ENCODE data around the gene SAP25. TPM values are rescaled to one million over a fixed set of nuclear protein-coding genes. Genes with fewer than 3 reads are reported as not detected.
"Not testable (repeated sequence)": the region's sequence is repeated elsewhere in the genome, so short reads cannot be mapped to it uniquely, and the experiment has no call there.

Gene SAP25
- total RNA-seq, 1 donor from 2014 or later = 0.86 TPM

- DNase-seq (ENCODE audit: low spot score) = peak; percentile 82
These were observed 9.8 kb downstream of the SAP25 start for GRCh38 chr7:100563809-100564400.

DNA sequence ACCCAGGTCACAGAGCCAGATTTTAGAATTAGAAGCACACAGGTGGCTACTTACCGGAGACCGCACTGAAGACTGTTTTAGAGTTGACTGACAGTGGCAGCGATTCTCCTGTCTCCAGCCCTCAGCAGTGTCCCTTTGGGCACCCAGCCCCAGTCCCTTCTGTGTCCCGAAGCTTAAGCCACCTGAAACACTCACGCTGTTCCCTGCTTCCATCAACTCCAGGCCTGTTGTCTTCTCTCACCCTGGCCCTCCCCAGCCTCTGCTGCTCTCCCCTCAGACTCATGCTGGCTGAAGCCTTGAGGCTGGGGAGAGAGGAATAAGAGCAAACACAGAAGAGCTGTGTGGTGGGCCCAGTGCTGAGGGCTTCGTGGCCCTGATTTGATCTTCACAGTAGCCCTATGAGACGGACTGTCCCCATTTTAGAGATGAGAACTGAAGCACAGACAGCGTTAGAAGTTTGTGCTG is 10.6 kb downstream of the SAP25 start:
- ATAC-seq (no peak), DNase-seq (ENCODE audit: low spot score) (no peak)

More at GRCh38 chr7:100563809-100564400, 9.8 kb downstream of the SAP25 start:
- ATAC-seq = peak; percentile 30

DNA sequence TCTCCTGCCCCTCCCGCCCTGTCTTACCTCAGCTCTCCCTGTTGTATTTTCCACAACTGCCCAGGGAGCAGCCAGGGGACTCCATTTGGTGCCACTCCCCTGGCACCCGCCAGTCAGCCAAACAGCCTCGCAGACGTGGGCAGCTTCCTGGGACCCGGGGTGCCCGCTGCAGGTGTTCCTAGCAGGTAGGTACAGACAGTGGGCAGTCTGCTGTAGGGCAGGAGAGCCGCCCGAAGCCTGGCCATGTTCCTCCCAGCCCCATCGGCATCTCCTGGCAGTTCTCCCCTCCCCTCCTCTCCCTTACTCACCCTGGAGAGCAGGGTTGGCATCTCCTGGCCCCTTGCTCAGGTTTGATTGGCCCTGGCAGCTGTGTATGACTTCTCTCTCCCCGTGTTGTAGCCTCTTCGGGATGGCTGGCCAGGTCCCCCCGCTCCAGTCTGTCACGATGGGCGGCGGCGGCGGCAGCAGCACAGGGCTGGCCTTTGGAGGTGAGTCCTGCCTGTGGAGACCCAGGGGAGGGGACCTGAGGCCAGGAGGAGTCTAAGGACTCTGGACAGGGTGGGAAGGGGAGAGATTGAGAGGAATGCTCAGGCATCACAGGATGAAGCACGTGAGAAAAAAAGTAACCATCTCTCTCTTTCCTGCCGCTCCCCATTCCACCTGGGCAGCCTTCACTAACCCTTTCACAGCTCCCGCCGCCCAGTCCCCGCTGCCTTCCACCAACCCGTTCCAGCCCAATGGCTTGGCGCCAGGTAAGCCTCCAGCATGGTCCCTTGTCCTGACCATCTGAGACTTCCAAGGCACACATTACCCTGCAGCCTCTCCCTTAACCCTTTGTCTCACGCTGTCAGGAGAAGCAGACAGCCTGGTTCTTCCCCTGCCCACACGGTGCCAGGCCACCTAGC is 11.3 kb downstream of the SAP25 start:
- DNase-seq (ENCODE audit: low spot score) (peak; percentile 64), ATAC-seq (no peak)

DNA sequence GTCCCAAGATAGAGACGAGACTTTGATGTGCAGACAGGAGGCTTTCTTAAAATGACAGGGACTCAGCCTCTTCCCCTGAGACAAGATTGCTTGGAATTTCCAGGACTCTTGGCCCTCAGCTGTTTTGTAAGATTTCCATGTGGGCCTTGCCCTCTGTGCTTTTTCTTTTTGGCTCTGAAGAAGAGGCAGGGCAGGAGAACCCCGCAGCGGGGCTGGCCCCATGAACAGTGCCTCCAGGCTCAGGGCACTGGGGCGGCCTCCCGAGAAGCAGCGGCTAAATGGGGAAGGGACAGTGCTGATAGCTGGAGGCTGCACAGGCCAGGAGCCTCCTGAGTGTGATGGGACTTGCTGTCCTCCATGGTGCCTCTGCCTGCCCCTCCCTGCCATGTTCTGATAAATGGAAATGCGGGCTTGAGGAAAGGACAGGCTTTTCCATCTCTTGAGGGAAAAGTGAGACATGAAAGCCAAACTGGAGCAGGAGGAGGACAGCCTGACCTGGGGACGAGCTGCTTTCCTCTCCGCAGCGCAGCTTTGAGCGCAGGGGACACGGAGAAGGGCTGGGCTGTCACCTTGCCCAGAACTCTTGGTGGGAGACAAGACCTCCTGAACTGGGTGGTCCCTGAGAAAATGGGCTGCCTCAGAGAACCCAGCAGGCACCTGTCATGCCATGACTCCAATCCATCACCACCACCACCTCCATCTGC is 12.1 kb downstream of the SAP25 start:
- DNase-seq (ENCODE audit: low spot score) (no peak), ATAC-seq (no peak)

DNA sequence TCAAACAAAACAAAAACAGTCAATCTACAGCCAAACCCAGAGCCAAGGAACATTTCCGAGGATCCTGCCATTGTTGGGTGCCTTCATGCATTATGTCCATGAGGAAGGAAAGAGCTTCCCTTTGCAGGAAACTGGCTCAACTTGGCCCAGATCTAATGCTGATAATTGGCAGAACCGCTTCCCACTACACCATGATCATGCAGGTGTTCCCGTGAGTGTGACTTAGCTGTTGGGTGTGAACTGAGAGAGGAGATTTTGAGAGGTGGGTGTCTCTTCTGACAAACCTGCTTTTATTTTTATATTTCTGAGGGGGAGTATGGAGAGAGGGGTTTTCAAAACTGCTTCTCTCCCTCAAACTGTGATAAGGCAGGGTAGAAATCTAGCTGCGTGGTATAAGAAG is 14.6 kb downstream of the SAP25 start:
- DNase-seq (ENCODE audit: low spot score) (no peak), ATAC-seq (no peak)

DNA sequence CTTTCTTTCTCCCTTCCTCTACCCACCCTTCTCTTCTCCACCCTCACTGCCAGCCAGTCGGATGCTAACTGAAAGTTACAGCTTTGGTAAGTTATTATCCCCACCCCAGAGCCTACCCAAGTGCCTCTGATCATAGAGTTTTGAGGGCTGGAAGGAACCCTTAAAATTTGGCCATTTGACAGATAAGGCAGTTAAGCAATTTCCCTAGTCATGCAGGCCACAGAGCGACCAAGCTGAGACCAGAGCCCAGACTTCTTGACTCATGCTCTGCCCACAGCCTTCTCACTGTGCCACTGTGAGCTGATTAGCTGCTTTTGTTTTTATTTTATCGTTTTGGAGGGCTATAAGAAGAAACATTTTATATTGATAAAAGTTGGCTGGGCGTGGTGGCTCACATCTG is 17.2 kb downstream of the SAP25 start:
- DNase-seq (ENCODE audit: low spot score) (no peak), ATAC-seq (peak; percentile 50)

DNA sequence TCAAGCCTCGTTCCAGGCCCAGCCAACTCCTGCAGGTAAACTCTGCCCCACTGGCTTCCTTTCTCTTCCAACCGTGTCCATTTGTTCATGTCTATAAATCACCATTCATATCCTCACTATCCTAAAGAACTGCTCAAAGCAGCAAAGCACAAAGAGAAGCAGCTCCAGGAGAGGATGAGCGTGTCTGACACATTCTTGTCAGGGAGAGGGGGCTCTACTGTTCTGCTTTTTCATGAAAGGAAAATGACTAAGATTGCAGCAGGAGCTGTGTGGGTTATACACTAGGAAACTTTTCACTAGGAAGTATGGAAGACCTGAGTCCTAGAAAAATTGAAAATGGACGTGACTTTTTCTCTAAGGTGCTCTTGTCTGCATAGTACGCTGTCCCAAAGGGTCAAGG is 18.0 kb downstream of the SAP25 start:
- no peak for DNase-seq (ENCODE audit: low spot score)
- ATAC-seq = no peak

- ATAC-seq = no peak
- DNase-seq (ENCODE audit: low spot score) = no peak
These were observed 20.7 kb downstream of the SAP25 start for GRCh38 chr7:100553032-100553431.

DNA sequence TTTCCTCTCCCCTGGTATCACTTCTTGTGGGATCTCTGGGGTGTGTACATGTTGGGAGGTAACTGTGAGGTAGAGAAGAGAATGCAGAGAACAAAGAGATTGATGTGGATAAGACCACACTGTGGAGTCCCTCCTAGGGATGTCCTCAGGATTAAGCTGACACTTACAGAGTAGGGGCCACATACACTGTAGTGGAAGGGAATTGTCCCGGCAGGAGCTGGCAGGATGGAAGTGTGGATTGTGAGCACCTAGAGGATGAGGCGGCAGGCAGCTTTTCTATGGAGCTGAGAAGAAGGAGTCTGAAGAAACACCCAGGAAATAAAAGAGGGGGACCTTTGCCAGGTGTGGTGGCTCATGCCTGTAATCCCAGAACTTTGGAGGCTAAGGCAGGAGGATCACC is 21.2 kb downstream of the SAP25 start:
- DNase-seq (ENCODE audit: low spot score) = no peak

GRCh38 chr7:100548446-100548845 is 25.3 kb downstream of the SAP25 start:
- DNase-seq (ENCODE audit: low spot score); ATAC-seq: not testable (repeated sequence)

More for the DNA sequence above, 21.2 kb downstream of the SAP25 start:
- ATAC-seq = no peak

DNA sequence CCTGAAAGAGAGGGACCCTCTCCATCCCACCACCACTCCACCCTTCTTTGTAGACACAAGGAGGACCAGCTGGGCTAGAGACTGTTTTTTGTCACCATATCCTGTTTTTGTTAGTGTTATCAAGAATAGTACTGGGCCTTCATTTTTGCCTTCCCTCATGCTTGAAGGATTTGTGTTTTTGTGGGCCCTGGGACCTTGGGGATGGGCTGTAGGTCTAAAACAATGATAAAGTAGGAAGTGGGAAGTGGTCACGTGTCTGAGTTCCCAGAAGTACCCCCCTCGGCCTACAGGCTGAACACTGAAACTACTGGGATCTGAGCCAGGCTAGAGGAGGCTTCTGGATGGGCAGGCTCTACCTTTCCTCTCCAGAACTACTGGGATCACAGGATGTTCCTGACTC is 25.8 kb downstream of the SAP25 start:
- DNase-seq (ENCODE audit: low spot score) = no peak
- ATAC-seq = peak; percentile 9

- peak; percentile 6 for ATAC-seq
- DNase-seq (ENCODE audit: low spot score) = no peak
These were observed 26.5 kb downstream of the SAP25 start for GRCh38 chr7:100546926-100547800.

DNA sequence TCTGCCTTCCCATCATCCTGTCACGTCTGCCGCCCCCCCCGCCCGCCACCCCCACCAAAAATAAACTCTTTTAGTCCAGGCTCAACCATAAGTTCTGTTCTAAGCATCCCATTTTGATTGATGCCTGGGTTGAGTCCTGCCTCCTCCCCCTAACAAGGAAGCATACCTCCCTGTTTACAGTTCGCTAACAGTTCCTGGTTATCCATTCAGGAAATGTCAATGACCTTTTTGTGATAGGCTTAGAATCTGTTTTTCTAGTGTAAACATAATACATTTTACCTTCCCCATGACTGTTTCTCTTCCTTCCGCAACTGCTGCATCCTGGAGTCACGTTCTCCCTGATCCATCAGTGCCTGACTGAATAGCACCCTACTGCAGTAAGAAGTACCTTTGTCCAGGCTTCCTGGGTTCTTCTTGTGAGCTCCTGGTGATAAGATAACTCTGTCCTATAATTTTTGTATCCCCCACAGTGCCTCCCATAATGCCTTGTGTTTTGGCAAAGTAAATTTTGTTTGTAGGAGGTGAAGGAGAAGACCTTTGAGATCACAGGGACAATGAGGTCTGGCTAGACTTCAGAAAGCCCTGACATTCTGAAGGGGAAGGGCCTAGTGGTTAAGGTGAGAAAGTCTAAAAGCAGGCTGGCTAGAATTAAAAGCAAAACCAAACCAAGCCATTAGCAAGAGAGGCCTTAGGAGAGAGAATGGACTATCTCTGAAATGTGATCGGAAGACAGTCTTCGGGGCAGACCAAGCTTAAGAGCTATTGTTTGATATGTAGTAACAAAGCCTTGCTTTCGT is 27.4 kb downstream of the SAP25 start:
- DNase-seq (ENCODE audit: low spot score) (no peak), ATAC-seq (peak; percentile 64)

DNA sequence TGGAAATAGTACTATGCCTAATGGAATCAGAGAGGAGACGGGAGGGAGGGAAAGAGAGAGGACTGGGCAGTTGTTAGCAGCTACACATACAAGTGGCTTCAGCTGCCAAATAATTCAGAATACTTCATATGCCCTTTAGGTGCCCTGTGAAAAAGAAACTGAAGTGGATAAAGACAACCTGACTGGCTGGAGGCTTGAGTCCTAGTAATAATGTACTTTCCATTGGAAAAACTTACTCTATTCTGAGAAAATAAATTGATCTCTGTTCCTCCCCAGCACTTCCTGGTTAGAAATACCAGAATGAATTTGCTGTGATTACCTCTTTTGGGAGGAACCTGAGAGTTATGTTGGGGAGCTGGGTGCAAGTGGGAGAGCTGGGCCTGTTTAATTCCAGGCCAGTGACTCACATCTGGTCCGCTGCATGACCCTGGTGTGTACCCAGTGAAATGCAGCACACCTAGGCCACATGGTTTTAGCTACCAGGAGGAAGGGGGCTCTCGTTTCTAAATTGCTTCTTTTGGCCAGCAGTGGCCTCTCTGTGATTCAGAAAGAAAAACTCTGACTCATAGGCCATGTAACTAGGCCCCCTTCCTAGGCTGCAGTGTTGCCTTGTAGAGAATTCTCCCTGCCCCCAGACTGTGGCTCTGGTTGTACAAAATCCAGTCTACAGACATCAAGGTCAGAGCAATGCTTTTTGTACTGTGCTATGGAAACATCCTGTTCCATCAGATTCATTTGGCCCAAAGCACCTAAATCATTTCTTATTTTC is 28.2 kb downstream of the SAP25 start:
- DNase-seq (ENCODE audit: low spot score) = no peak
- peak; percentile 47 for ATAC-seq

DNA sequence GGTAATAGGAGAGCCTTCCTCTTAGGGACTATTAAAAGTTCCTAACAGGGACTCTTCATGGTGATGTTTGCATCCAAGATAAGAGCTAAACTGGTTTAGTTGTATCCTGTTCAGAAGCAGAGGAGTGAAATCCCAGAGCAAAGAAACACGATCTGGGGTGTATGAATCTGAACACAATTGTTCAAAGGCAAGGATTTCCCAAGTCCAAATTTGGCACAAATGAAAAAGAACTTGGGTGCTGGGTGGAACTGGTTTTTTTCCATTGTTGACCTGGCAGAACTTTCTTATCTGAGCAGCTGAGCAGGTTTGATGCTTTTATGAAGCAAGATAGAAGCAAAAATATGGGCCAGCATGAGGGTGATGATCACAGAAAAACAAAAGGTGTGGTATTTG is 28.7 kb downstream of the SAP25 start:
- DNase-seq (ENCODE audit: low spot score) (no peak), ATAC-seq (peak; percentile 24)

DNA sequence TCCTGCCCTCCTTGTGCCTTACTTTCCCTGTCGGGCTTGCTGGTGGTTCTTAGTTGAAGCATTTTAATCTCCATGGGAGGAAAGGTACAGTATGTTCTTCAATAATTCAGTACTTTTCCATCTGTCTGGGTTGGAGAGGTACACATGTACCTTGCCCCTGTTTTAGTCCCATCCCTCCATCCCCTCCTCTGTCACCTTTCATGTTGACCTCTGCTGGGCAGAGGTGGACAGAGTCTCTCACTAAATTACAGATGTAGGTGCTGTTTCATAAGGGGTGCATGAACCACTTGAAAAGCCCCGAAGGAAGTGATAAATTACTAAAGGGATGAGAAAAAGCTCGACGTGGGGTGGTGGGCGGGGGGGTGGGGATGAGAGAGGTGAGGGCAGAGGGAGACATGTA is 29.3 kb downstream of the SAP25 start:
- DNase-seq (ENCODE audit: low spot score) (no peak), ATAC-seq (peak; percentile 40)

DNA sequence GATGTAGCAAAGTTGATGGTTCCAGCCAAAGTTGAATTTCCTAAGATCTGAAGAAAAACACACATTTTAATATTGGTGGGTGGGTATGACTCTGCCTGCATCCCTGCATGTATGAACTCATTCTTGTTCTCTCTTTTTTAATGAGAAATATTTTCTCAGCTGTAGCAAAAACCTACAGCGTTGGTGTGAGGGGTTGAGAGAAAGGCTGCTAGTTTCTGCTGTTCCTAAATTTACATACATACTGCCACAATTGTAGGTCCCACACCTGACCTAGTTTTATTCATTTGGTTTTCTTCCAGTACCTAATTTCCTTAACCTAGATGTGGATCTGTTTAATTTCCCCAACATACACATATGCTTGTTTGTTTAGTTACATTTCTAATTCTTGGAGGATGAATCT is 30.1 kb downstream of the SAP25 start:
- ATAC-seq = no peak

DNA sequence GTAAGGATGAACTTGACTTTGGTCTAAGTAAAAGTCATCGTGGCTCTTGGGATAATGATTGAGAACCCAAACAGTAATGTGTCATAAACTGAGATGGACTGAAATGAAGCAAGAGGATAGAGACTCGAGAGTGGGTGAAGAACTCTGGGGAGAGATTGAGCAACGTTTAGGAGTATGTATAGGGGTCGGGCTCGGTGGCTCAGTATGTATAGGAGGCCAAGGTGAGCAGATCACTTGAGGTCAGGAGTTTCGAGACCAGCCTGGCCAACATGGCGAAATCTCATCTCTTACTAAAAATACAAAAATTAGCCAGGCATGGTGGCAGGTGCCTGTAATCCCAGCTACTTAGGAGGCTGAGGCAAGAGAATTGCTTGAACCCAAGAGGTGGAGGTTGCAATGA is 32.4 kb downstream of the SAP25 start:
- ATAC-seq; DNase-seq (ENCODE audit: low spot score): not testable (repeated sequence)

More for the DNA sequence above, 30.1 kb downstream of the SAP25 start:
- DNase-seq (ENCODE audit: low spot score) = no peak

All from left lobe of liver (tissue), 2 donors.